ENCODE results near the gene RPS6KC1.
"Not testable (repeated sequence)": the region's sequence is repeated elsewhere in the genome, so short reads cannot be mapped to it uniquely, and the experiment has no call there.

The RPS6KC1 gene

DNA sequence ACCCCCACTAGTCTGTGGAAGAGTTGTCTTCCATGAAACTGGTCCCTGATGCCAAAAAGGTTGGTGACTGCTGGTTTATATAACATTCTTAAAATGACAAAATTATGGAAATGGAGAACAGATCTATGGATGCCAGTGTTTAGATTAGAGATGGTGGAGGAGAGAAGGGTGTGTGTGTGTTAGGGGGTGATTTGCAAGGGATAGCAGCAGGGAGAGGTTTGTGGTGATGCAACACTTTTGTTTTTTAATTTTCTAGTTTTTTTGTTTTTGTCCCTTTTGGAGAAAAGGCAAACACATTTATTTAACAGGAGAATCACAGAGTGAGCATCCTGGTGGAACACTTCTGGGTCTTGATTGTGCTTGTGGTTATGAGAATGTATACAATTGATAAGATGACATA lies 143.8 kb downstream of the RPS6KC1 start:
- no peak for DNase-seq (ENCODE audit: extremely low spot score, insufficient read length, low read depth)
- no peak for FAIRE-seq

DNA sequence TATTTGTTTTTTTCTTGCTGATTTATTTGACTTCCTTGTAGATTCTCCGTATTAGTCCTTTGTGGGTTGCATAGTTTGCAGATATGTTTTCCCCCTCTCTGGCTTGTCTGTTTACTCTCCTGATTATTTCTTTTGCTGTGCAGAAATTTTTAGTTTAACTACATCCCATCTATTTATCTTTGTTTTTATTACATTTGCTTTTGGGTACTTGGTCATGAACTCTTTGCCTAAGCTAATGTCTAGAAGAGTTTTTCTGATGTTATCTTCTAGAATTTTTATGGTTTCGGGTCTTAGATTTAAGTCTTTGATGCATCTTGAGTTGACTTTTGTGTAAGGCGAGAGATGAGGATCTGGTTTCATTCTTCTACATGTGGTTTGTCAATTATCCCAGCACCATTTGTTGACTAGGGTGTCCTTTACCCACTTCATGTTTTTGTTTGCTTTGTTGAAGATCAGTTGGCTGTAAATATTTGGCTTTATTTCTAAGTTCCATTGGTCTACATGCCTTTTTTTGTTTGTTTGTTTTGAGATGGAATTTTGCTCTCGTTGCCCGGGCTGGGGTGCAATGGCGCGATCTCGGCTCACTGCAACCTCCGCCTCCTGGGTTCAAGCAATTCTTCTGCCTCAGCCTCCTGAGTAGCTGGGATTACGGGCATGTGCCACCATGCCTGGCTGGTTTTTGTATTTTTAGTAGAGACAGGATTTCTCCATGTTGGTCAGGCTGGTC lies 145.4 kb downstream of the RPS6KC1 start:
- DNase-seq (ENCODE audit: extremely low spot score, insufficient read length, low read depth); FAIRE-seq: not testable (repeated sequence)

DNA sequence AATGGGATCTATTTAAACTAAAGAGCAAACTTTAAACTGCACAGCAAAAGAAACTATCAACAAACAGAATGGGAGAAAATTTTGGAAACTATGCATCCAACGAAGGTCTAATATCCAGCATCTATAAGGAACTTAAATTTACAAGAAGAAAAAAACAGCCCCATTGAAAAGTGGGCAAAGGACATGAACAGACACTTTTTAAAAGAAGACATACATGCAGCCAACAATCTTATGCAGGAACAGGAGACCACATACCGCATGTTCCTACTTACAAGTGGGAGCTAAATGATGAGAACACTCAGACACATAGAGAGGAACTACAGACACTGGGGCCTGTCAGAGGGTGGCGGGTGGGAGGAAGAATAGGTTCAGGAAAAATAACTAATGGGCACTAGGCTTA lies 149.6 kb downstream of the RPS6KC1 start:
- no peak for DNase-seq (ENCODE audit: extremely low spot score, insufficient read length, low read depth)
- no peak for FAIRE-seq

DNA sequence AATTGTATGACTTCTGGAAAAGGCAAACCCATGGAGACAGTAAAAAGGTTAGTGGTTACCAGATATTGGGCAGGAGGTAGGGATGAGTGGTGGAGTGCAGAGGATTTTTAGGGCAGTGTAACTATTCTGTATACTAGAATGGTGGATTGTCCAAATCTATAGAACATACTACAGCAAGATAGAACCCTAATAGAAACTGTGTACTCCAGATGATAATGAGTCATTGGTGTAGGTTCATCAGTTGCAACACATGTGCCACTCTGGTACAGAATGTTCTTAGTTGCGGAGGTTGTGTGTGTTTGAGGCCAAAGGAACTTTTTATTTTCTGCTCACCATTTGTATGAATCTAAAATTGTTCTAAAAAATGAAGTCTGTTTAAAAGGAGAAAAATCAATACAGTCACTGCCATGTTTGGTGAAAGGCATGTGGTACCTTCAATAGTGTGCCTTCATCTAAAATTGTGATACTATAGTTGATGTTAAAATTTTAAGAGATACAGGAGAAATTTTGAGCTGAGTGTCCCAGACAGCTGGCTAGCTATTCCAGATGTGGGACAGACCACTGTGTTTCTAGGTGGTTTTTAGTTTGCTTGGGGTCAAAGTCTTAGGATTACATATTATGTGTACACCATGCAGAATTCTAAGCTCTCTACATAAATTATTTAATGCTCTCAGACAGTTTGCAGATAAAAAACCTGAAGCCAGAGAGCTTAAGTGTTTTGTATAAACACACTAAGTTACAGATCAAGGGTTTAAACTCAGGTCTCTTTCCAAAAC lies 150.5 kb downstream of the RPS6KC1 start:
- no peak for DNase-seq (ENCODE audit: extremely low spot score, insufficient read length, low read depth)
- no peak for FAIRE-seq

DNA sequence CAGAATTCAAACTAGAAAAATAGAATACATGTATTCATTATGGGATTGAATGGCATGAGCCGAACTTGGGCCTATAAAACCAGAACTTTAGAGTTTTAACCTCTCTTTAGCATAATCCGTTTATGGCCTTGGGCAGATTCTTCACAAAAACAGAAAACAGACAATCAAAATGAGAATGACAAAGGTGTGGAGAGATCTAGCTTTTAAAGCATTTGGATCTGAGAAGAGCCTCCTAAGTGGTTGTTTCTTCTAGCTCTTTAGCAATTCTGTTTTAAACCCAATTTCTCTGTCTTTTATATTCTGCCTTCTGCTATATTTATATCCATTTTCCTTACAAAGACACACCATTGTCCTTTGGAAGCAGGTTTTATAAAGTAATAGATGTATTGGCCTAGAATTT lies 160.2 kb downstream of the RPS6KC1 start:
- FAIRE-seq (no peak), DNase-seq (ENCODE audit: extremely low spot score, insufficient read length, low read depth) (no peak)

DNA sequence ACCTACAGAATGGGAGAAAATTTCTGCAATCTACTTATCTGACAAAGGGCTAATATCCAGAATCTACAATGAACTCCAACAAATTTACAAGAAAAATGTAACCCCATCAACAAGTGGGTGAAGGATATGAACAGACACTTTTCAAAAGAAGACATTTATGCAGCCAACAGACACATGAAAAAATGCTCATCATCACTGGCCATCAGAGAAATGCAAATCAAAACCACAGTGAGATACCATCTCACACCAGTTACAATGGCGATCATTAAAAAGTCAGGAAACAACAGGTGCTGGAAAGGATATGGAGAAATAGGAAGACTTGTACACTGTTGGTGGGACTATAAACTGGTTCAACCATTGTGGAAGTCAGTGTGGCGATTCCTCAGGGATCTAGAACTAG lies 168.0 kb downstream of the RPS6KC1 start:
- DNase-seq (ENCODE audit: extremely low spot score, insufficient read length, low read depth); FAIRE-seq: not testable (repeated sequence)

DNA sequence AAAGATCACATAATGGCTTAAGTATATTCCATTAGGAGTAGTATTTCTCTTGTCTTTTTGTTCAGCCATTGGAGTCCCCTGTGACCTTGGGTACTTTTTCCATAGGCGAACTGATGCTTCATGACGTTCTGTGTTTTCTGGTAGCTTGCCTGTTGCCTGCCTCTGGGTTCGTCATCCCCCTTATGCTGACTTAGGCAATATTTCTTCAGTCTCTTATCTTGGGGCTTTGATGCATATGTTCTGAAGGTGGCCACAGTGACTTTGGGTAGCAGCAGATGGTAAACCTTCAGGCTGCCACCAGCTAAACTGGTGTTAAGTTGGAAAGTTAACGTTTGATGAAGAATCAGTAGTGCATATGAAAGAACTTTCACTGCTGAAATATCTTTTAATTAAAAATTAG lies 170.2 kb downstream of the RPS6KC1 start:
- FAIRE-seq (no peak), DNase-seq (ENCODE audit: extremely low spot score, insufficient read length, low read depth) (no peak)

GRCh38 chr1:213227458-213227857 lies 176.4 kb downstream of the RPS6KC1 start:
- FAIRE-seq = no peak
- no peak for DNase-seq (ENCODE audit: extremely low spot score, insufficient read length, low read depth)

DNA sequence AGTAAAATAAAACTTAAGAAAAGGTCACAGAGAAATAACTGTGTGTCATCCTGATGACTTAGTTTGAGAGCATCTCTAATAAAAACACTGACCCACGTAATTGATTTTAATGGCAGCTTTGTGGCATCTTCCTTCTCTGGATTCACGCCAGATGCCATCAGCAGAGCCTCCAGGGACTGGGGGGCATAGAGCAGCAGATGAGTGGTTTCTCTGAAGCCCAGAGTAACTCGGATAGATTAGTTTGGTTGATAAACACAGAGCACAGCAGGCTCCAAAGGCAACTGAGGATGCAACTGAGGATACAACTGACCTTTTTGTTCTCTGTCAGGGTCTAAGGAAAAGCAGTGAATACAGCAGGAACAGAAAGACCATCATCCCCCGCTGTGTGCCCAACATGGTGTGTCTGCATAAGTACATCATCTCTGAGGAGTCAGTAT lies 180.8 kb downstream of the RPS6KC1 start:
- no peak for FAIRE-seq
- DNase-seq (ENCODE audit: extremely low spot score, insufficient read length, low read depth) = no peak

GRCh38 chr1:213242883-213243282 lies 191.8 kb downstream of the RPS6KC1 start:
- FAIRE-seq (no peak), DNase-seq (ENCODE audit: extremely low spot score, insufficient read length, low read depth) (no peak)

- DNase-seq (ENCODE audit: extremely low spot score, insufficient read length, low read depth) (no peak), FAIRE-seq (peak; percentile 84)
Measured at GRCh38 chr1:213244664-213245091, 193.6 kb downstream of the RPS6KC1 start.

- DNase-seq (ENCODE audit: extremely low spot score, insufficient read length, low read depth) = no peak
- no peak for FAIRE-seq
Measured at GRCh38 chr1:213245260-213245910, 194.3 kb downstream of the RPS6KC1 start.

- FAIRE-seq (no peak), DNase-seq (ENCODE audit: extremely low spot score, insufficient read length, low read depth) (no peak)
Measured at GRCh38 chr1:213247038-213247437, 196.0 kb downstream of the RPS6KC1 start.

DNA sequence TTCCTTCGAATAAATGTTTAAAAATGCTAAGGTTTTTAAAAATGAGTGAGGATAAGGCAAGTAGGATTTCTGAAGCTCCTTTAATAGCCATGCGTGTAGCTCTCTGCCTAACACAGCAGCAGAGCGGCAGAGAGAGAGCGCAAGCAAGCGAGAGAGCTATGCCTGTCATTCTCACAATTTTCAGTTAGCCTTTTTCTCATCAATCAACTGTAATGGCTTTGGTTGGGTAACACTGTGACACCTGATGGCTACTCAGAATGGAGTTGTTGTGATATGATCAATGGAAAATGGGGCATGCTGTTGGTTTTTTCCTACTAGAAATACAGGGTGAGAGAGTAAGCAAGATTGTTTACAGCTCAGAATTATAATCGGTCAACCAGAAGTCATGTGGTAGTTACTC lies 198.4 kb downstream of the RPS6KC1 start:
- FAIRE-seq (no peak), DNase-seq (ENCODE audit: extremely low spot score, insufficient read length, low read depth) (no peak)

- DNase-seq (ENCODE audit: extremely low spot score, insufficient read length, low read depth) = no peak
- FAIRE-seq = no peak
Measured at GRCh38 chr1:213250041-213250440, 199.0 kb downstream of the RPS6KC1 start.

DNA sequence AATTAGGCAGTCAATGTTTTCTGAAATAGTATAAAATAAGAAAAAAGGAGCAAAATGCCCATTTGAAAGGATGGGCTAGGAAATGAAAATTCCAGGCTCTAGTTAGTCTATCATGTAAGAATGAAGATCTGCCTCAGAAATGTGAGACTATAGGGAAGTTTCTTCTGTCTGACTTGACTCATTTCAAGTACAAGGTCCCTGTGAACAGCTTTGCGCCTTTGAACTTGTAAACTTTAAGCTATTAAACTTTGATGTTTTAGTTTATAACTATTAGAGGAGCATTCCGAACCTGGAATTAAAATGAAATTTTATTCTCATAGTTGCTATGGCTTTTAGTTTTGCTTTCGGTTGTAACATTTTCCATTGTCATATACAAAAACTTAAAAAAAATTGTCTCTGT lies 199.4 kb downstream of the RPS6KC1 start:
- no peak for DNase-seq (ENCODE audit: extremely low spot score, insufficient read length, low read depth)
- FAIRE-seq = no peak

GRCh38 chr1:213251972-213252371 lies 200.9 kb downstream of the RPS6KC1 start:
- FAIRE-seq (no peak), DNase-seq (ENCODE audit: extremely low spot score, insufficient read length, low read depth) (no peak)

DNA sequence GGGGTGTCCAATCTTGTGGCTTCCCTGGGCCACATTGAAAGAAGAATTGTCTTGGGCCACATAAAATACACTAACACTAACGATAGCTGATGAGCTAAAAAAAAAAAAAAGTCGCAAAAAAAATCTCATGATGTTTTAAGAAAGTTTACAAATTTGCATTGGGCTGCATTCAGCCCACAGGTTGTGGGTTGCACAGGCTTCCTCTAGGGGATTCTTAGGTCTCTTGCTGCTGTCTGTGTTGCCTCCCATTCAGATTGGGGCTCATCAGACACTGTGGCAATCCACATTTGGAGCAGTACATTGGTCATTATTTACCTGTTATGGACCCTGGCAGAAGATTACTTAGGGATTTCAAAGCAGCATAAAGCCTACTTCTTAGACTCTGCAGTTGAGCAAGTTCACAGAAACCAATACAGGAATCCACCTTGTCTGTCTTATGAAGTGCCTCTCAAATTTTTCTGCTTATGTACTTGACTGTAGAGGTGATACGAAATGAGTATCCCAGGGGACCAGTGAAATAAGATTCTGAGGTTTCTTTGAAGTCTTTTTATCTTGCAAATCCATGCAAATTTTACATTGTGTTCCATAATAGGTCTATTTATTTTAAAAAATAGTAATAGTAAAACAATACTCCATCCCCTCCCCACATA lies 205.5 kb downstream of the RPS6KC1 start:
- no peak for FAIRE-seq
- DNase-seq (ENCODE audit: extremely low spot score, insufficient read length, low read depth) = no peak

GRCh38 chr1:213260311-213261075 lies 209.5 kb downstream of the RPS6KC1 start:
- no peak for FAIRE-seq
- DNase-seq (ENCODE audit: extremely low spot score, insufficient read length, low read depth) = no peak

DNA sequence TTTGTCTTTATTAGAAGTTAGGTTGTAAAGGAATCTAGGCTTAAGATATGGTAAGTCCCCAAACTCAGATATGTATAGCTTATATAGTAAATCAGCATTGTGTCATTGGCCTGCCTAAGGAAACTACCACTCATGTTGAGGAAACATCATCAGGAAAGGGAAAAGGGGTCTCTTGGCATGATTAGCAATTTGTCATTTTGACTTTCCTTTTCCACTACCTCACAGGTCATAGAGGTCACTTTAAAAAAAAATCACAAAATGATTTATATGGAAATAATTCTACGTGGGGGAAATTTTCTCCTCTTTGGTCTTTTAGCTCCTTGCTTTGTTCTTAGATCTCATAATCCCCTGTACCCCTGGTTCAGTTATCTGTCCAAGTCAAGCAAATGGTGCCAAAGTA lies 213.5 kb downstream of the RPS6KC1 start:
- DNase-seq (ENCODE audit: extremely low spot score, insufficient read length, low read depth) = no peak
- no peak for FAIRE-seq

Data from GM18507 (cell line).